Measurements from ENCODE around the gene SGIP1. TPM values are rescaled to one million over a fixed set of nuclear protein-coding genes. Genes with fewer than 3 reads are reported as not detected.

SGIP1 gene
- total and polyA plus RNA-seq, 7 experiments from 2014 or later, result not detected

GRCh38 chr1:66606362-66607065, 72.6 kb downstream of the SGIP1 start:
- ATAC-seq (no peak), DNase-seq (no peak)
- Mint-ChIP-seq H3K4me3 (no peak overlapping the region), H3K4me1 (no peaks in the 10 kb centered on the region), H3K27ac (no peak overlapping the region), H3K9me3 (no peaks in the 10 kb centered on the region), H3K36me3 (no peaks in the 10 kb centered on the region), H3K27me3 (peaks cover 9 to 25% (median 13%) of the 10 kb centered on the region in 5 donors)
- Histone ChIP-seq H3K27ac (ENCODE audit: low read depth, low read length) (no peak overlapping the region), H3K9me3 (ENCODE audit: control insufficient read depth in 2 of 3, low read length in 3 of 3) (no peaks in the 10 kb centered on the region), H3K4me3 (ENCODE audit: low read length) (no peak overlapping the region), H3K36me3 (ENCODE audit: control insufficient read depth in 2 of 3, insufficient read depth in 3 of 3, low read length in 3 of 3) (no peaks in the 10 kb centered on the region), H3K27me3 (ENCODE audit: control insufficient read depth in 2 of 2, insufficient read depth in 2 of 2, low read length in 2 of 2) (no peaks in the 10 kb centered on the region), H3K4me1 (ENCODE audit: control insufficient read depth in 2 of 2, insufficient read depth in 2 of 2, low read length in 2 of 2) (no peaks in the 10 kb centered on the region)
- intact Hi-C loops (cut with micrococcal nuclease), result no loop called here
- ChIA-PET POLR2A (no interaction called here), CTCF (no interaction called here)

- Mint-ChIP-seq H3K9me3 (no peaks in the 10 kb centered on the region), H3K36me3 (no peaks in the 10 kb centered on the region), H3K4me3 (no peak overlapping the region), H3K27ac (no peak overlapping the region), H3K27me3 (peaks cover 10 to 29% (median 18%) of the 10 kb centered on the region in 5 donors), H3K4me1 (no peaks in the 10 kb centered on the region)
- intact Hi-C loops (cut with micrococcal nuclease), result no loop called here
- Histone ChIP-seq H3K27ac (ENCODE audit: low read depth, low read length) (no peak overlapping the region), H3K4me3 (ENCODE audit: low read length) (no peak overlapping the region), H3K36me3 (ENCODE audit: control insufficient read depth in 2 of 3, insufficient read depth in 3 of 3, low read length in 3 of 3) (no peaks in the 10 kb centered on the region), H3K9me3 (ENCODE audit: control insufficient read depth in 2 of 3, low read length in 3 of 3) (no peaks in the 10 kb centered on the region), H3K27me3 (ENCODE audit: control insufficient read depth in 2 of 2, insufficient read depth in 2 of 2, low read length in 2 of 2) (no peaks in the 10 kb centered on the region), H3K4me1 (ENCODE audit: control insufficient read depth in 2 of 2, insufficient read depth in 2 of 2, low read length in 2 of 2) (no peaks in the 10 kb centered on the region)
- POLR2A ChIA-PET, result no interaction called here
- DNase-seq (no peak), ATAC-seq (no peak)
- CTCF ChIA-PET, result no interaction called here
Observed at GRCh38 chr1:66607458-66607857, 73.5 kb downstream of the SGIP1 start.

- peaks cover 4 to 28% (median 9%) of the 10 kb centered on the region in 5 donors for H3K27me3 Mint-ChIP-seq
- Histone ChIP-seq H3K27ac (ENCODE audit: low read depth, low read length) (no peak overlapping the region), H3K4me1 (ENCODE audit: control insufficient read depth in 2 of 2, insufficient read depth in 2 of 2, low read length in 2 of 2) (no peaks in the 10 kb centered on the region), H3K9me3 (ENCODE audit: control insufficient read depth in 2 of 3, low read length in 3 of 3) (no peaks in the 10 kb centered on the region), H3K36me3 (ENCODE audit: control insufficient read depth in 2 of 3, insufficient read depth in 3 of 3, low read length in 3 of 3) (no peaks in the 10 kb centered on the region), H3K27me3 (ENCODE audit: control insufficient read depth in 2 of 2, insufficient read depth in 2 of 2, low read length in 2 of 2) (no peaks in the 10 kb centered on the region), H3K4me3 (ENCODE audit: low read length) (no peak overlapping the region)
- ATAC-seq (no peak), DNase-seq (no peak)
- CTCF ChIA-PET, result interaction anchor here (0.6 kb wide), 1 partner anchor 704 kb away, joined by 3 read pairs; no protein-coding TSS in a partner anchor
- H3K4me3 Mint-ChIP-seq, result no peak overlapping the region
- H3K27ac Mint-ChIP-seq, result no peak overlapping the region
- H3K4me1 Mint-ChIP-seq, result no peaks in the 10 kb centered on the region
- no peaks in the 10 kb centered on the region for H3K9me3 Mint-ChIP-seq
- intact Hi-C loops (cut with micrococcal nuclease), result no loop called here
- H3K36me3 Mint-ChIP-seq, result no peaks in the 10 kb centered on the region
- POLR2A ChIA-PET, result no interaction called here
Observed at GRCh38 chr1:66613187-66613586, 79.2 kb downstream of the SGIP1 start.

GRCh38 chr1:66617362-66618184, 83.6 kb downstream of the SGIP1 start:
- ATAC-seq, result no peak
- Mint-ChIP-seq H3K4me1 (no peaks in the 10 kb centered on the region), H3K27me3 (peaks cover 0 to 13% (median 0%) of the 10 kb centered on the region in 5 donors), H3K36me3 (no peaks in the 10 kb centered on the region), H3K27ac (no peak overlapping the region), H3K4me3 (no peak overlapping the region), H3K9me3 (peaks cover 0 to 2% (median 0%) of the 10 kb centered on the region in 11 donors)
- ChIA-PET CTCF (no interaction called here), POLR2A (no interaction called here)
- no peaks in the 10 kb centered on the region for H3K27me3 ChIP-seq (ENCODE audit: control insufficient read depth in 2 of 2, insufficient read depth in 2 of 2, low read length in 2 of 2)
- DNase-seq, result no peak
- intact Hi-C loops (cut with micrococcal nuclease), result no loop called here
- no peaks in the 10 kb centered on the region for H3K9me3 ChIP-seq (ENCODE audit: control insufficient read depth in 2 of 3, low read length in 3 of 3)
- no peaks in the 10 kb centered on the region for H3K36me3 ChIP-seq (ENCODE audit: control insufficient read depth in 2 of 3, insufficient read depth in 3 of 3, low read length in 3 of 3)
- no peak overlapping the region for H3K27ac ChIP-seq (ENCODE audit: low read depth, low read length)
- no peaks in the 10 kb centered on the region for H3K4me1 ChIP-seq (ENCODE audit: control insufficient read depth in 2 of 2, insufficient read depth in 2 of 2, low read length in 2 of 2)
- no peak overlapping the region for H3K4me3 ChIP-seq (ENCODE audit: low read length)

- ChIA-PET POLR2A (no interaction called here), CTCF (no interaction called here)
- Mint-ChIP-seq H3K27me3 (peaks cover 0 to 13% (median 0%) of the 10 kb centered on the region in 5 donors), H3K27ac (no peak overlapping the region), H3K9me3 (peaks cover 0 to 2% (median 0%) of the 10 kb centered on the region in 11 donors), H3K4me1 (no peaks in the 10 kb centered on the region), H3K36me3 (no peaks in the 10 kb centered on the region), H3K4me3 (no peak overlapping the region)
- H3K27me3 ChIP-seq (ENCODE audit: control insufficient read depth in 2 of 2, insufficient read depth in 2 of 2, low read length in 2 of 2), result no peaks in the 10 kb centered on the region
- no peak overlapping the region for H3K27ac ChIP-seq (ENCODE audit: low read depth, low read length)
- intact Hi-C loops (cut with micrococcal nuclease), result no loop called here
- no peaks in the 10 kb centered on the region for H3K4me1 ChIP-seq (ENCODE audit: control insufficient read depth in 2 of 2, insufficient read depth in 2 of 2, low read length in 2 of 2)
- ATAC-seq, result no peak
- H3K9me3 ChIP-seq (ENCODE audit: control insufficient read depth in 2 of 3, low read length in 3 of 3), result no peaks in the 10 kb centered on the region
- no peak overlapping the region for H3K4me3 ChIP-seq (ENCODE audit: low read length)
- H3K36me3 ChIP-seq (ENCODE audit: control insufficient read depth in 2 of 3, insufficient read depth in 3 of 3, low read length in 3 of 3), result no peaks in the 10 kb centered on the region
- no peak for DNase-seq
Observed at GRCh38 chr1:66618390-66618789, 84.4 kb downstream of the SGIP1 start.

GRCh38 chr1:66623812-66624211, 89.9 kb downstream of the SGIP1 start:
- Mint-ChIP-seq H3K36me3 (no peaks in the 10 kb centered on the region), H3K27ac (no peak overlapping the region), H3K4me3 (no peak overlapping the region), H3K9me3 (peaks cover 0 to 4% (median 0%) of the 10 kb centered on the region in 11 donors), H3K27me3 (peaks cover 0 to 13% (median 5%) of the 10 kb centered on the region in 5 donors), H3K4me1 (no peaks in the 10 kb centered on the region)
- ChIA-PET POLR2A (no interaction called here), CTCF (no interaction called here)
- no peak for DNase-seq
- Histone ChIP-seq H3K9me3 (ENCODE audit: control insufficient read depth in 2 of 3, low read length in 3 of 3) (no peaks in the 10 kb centered on the region), H3K4me1 (ENCODE audit: control insufficient read depth in 2 of 2, insufficient read depth in 2 of 2, low read length in 2 of 2) (no peaks in the 10 kb centered on the region), H3K27me3 (ENCODE audit: control insufficient read depth in 2 of 2, insufficient read depth in 2 of 2, low read length in 2 of 2) (no peaks in the 10 kb centered on the region), H3K36me3 (ENCODE audit: control insufficient read depth in 2 of 3, insufficient read depth in 3 of 3, low read length in 3 of 3) (no peaks in the 10 kb centered on the region), H3K27ac (ENCODE audit: low read depth, low read length) (no peak overlapping the region), H3K4me3 (ENCODE audit: low read length) (no peak overlapping the region)
- intact Hi-C loops (cut with micrococcal nuclease), result no loop called here
- no peak for ATAC-seq
